Tibial artery (tissue), 4 donors: Measurements from ENCODE around the gene PRTFDC1.

Experiments used
- DNase-seq, 2 donors: peaks; one replicate each; pipeline ENCODE4 v3.0.0-alpha.2; 2019
- H3K27ac ChIP-seq, 2 donors: fragments of 200-600 bp; sonication (generic) in 1 of 2; 1 replicate in 1 of 2; 2 replicates in 1 of 2; pipeline ENCODE4 v1.5.1; 2018 to 2019; ENCODE audit warnings: mild to moderate bottlenecking in 1 of 2
- H3K27me3 ChIP-seq, 2 donors: fragments of 200-600 bp; sonication (generic) in 1 of 2; one replicate each; pipeline versions ENCODE4 v1.5.1 to v1.6.0; 2016 to 2019
- H3K36me3 ChIP-seq, 3 donors: fragments of 200-600 bp; sonication (generic) in 2 of 3; one replicate each; pipeline ENCODE4 v1.5.1; 2016 to 2019; ENCODE audit warnings: mild to moderate bottlenecking in 2 of 3
- H3K4me1 ChIP-seq, 4 donors: fragments of 200-600 bp; sonication (generic) in 2 of 4; 1 replicate in 3 of 4; 2 replicates in 1 of 4; pipeline ENCODE4 v1.5.1; 2016 to 2019
- H3K4me3 ChIP-seq, 2 donors: fragments of 200-600 bp; sonication (generic) in 1 of 2; 1 replicate in 1 of 2; 2 replicates in 1 of 2; pipeline ENCODE4 v1.5.1; 2018 to 2019; ENCODE audit warnings: mild to moderate bottlenecking in 2 of 2
- H3K9me3 ChIP-seq, 3 donors: fragments of 200-600 bp; sonication (generic) in 1 of 3; one replicate each; pipeline ENCODE4 v1.5.1; 2016 to 2019
- CTCF ChIP-seq, 2 experiments: fragments of 200-600 bp in 1 of 2; fragments of 450-650 bp in 1 of 2; IDR thresholded peaks; one replicate each; pipeline ENCODE4 v1.5.1; 2017 to 2019; ENCODE audit warnings: antibody characterized with exemption in 2 of 2, mild to moderate bottlenecking in 1 of 2, moderate library complexity in 1 of 2
- intact Hi-C: fragments of 100-400 bp; cut with DNase I; formaldehyde crosslinking; loops from one replicate; pipeline ENCODE4 v1.15.0; 2023; ENCODE audit warnings: low total_unique reads

Gene PRTFDC1

GRCh38 chr10:24991298-24991697 is 38.9 kb upstream of the PRTFDC1 start:
- intact Hi-C loops, result no loop called here
- no peak overlapping the region for H3K4me3 ChIP-seq
- no peaks in the 10 kb centered on the region for H3K27me3 ChIP-seq
- no peak for DNase-seq
- H3K36me3 ChIP-seq, result no peaks in the 10 kb centered on the region
- no peak for TF ChIP-seq CTCF (IDR thresholded peaks at IDR 0.05)
- no peaks in the 10 kb centered on the region for H3K4me1 ChIP-seq
- H3K27ac ChIP-seq, result no peak overlapping the region
- no peaks in the 10 kb centered on the region for H3K9me3 ChIP-seq

DNA sequence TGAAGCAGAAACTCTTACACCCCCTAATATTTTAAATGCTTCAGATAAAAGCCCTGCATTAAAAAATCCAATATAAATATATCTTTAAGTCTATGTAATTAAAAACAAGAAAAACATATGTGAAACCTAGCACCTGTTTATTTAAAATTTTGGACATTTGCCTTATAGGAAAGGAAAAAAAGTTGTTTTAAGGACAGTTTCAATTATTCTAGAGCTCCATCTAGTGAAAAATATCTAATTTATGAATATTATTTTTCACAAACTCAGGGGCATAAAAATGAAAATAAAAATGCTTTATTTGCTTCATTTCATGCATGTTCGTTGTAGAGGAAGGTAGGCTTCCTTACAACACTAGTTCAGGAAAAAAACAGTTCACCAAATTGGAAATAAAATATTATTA is 37.5 kb upstream of the PRTFDC1 start:
- no peak for DNase-seq
- intact Hi-C loops, result no loop called here
- H3K4me3 ChIP-seq, result no peak overlapping the region
- no peaks in the 10 kb centered on the region for H3K36me3 ChIP-seq
- H3K27me3 ChIP-seq, result no peaks in the 10 kb centered on the region
- H3K4me1 ChIP-seq, result no peaks in the 10 kb centered on the region
- no peak overlapping the region for H3K27ac ChIP-seq
- H3K9me3 ChIP-seq, result no peaks in the 10 kb centered on the region
- peak; percentile 28 to 31 for TF ChIP-seq CTCF (IDR thresholded peaks at IDR 0.05)

- no peaks in the 10 kb centered on the region for H3K27me3 ChIP-seq
- H3K9me3 ChIP-seq, result no peaks in the 10 kb centered on the region
- intact Hi-C loops, result no loop called here
- no peak overlapping the region for H3K27ac ChIP-seq
- no peak overlapping the region for H3K4me3 ChIP-seq
- DNase-seq, result no peak
- no peak for TF ChIP-seq CTCF (IDR thresholded peaks at IDR 0.05)
- no peaks in the 10 kb centered on the region for H3K36me3 ChIP-seq
- no peaks in the 10 kb centered on the region for H3K4me1 ChIP-seq
Measured at GRCh38 chr10:24988831-24989640, 36.6 kb upstream of the PRTFDC1 start.

- intact Hi-C loops, result no loop called here
Measured at GRCh38 chr10:24984906-24985305, 32.5 kb upstream of the PRTFDC1 start.

DNA sequence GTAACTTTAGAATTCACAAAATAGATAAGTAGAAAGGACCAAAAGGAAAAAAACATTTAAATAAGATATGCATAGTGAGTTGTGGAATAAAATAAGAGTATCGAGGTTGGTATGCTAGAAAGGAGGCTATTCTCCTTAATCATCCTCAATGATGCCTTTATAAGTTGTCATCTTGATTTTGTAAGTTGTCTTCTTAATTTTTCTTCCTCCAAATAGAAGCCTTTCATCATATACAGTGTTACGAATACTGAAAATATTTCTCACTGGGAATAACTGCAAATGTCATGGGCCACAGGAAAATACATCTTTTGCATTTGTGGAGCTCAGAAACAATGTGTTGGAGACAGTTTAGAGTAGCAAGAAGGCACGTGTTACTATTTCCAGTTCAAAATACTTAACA is 31.5 kb upstream of the PRTFDC1 start:
- no peak overlapping the region for H3K27ac ChIP-seq
- no peak overlapping the region for H3K4me3 ChIP-seq
- H3K9me3 ChIP-seq, result no peaks in the 10 kb centered on the region
- H3K36me3 ChIP-seq, result no peaks in the 10 kb centered on the region
- no peaks in the 10 kb centered on the region for H3K4me1 ChIP-seq
- no peaks in the 10 kb centered on the region for H3K27me3 ChIP-seq
- intact Hi-C loops, result no loop called here
- no peak for TF ChIP-seq CTCF (IDR thresholded peaks at IDR 0.05)
- DNase-seq, result no peak

More at GRCh38 chr10:24984906-24985305, 32.5 kb upstream of the PRTFDC1 start:
- Histone ChIP-seq H3K4me3 (no peak overlapping the region), H3K27me3 (no peaks in the 10 kb centered on the region), H3K36me3 (no peaks in the 10 kb centered on the region), H3K27ac (no peak overlapping the region), H3K9me3 (no peaks in the 10 kb centered on the region), H3K4me1 (no peaks in the 10 kb centered on the region)
- no peak for TF ChIP-seq CTCF (IDR thresholded peaks at IDR 0.05)
- DNase-seq, result no peak
